GM12891 (cell line): Measurements from ENCODE around the gene SLC12A7.

Experiments
- POLR2A ChIP-seq: IDR thresholded peaks from 2 replicates; pipeline ENCODE4 v1.6.1; 2011; ENCODE audit warnings: low read depth, low read length, control low read depth
- TAF1 ChIP-seq: IDR thresholded peaks from 2 replicates; pipeline ENCODE4 v1.6.1; 2011; ENCODE audit warnings: low read depth, low read length, control low read depth

DNA sequence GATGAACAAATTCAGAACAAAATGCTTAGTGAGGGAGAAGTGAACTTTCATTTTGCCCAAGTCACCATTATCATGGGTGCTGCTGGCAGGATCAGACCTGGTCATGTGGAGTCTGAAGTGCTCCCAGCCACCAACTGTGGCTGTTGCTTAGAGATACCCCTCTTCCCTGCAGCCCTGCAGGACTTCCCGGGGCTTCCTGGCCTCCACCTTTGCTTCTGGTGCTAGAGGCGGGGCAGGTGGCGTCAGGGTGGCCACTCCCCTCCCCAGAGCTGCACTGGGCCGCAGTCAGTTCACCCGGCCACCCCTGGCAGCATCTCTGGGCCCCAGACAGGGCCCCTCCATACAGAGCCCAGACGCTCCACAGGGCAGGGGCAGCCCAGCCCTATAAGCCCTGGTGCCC, 30.0 kb upstream of the SLC12A7 start:
- TF ChIP-seq POLR2A: no peak
- TF ChIP-seq TAF1: no peak
